Neural cell (in vitro differentiated cells): ENCODE measurements around the gene PQBP1. TPM values are rescaled to one million over a fixed set of nuclear protein-coding genes. Genes with fewer than 3 reads are reported as not detected.

Experiments used
- H2AFZ ChIP-seq: fragments of 200-600, 300-800 bp; sonication (generic), shearing (Covaris generic); 2 replicates; pipeline ENCODE4 v1.6.0; 2014; ENCODE audit warnings: low read depth, mild to moderate bottlenecking, antibody characterized with exemption, low read length, moderate library complexity
- H3F3A ChIP-seq: fragments of 200-600 bp; shearing (Covaris generic); 2 replicates; pipeline ENCODE4 v1.6.1; 2016; ENCODE audit warnings: mild to moderate bottlenecking, moderate library complexity, mixed read lengths, antibody characterized with exemption, low read length; ENCODE audit not compliant: insufficient read depth, poor library complexity, severe bottlenecking
- H3K27ac ChIP-seq: fragments of 200-600, 300-800 bp; sonication (generic), shearing (Covaris generic); 2 replicates; pipeline ENCODE4 v1.5.1; 2014; ENCODE audit warnings: mild to moderate bottlenecking, low read length, moderate library complexity
- H3K27me3 ChIP-seq: fragments of 300-800, 200-600 bp; sonication (generic), shearing (Covaris generic); 2 replicates; pipeline ENCODE4 v1.6.0; 2014; ENCODE audit warnings: mild to moderate bottlenecking, low read depth, low read length, moderate library complexity; ENCODE audit not compliant: insufficient read depth
- H3K36me3 ChIP-seq: fragments of 300-800, 200-600 bp; sonication (generic), shearing (Covaris generic); 2 replicates; pipeline ENCODE4 v1.5.1; 2014; ENCODE audit warnings: mild to moderate bottlenecking, antibody characterized with exemption, low read length, moderate library complexity; ENCODE audit not compliant: insufficient read depth
- H3K4me2 ChIP-seq: fragments of 300-800, 200-600 bp; sonication (generic), shearing (Covaris generic); 2 replicates; pipeline ENCODE4 v1.6.0; 2014; ENCODE audit warnings: mild to moderate bottlenecking, low read length
- H3K4me3 ChIP-seq: fragments of 300-800, 200-600 bp; sonication (generic), shearing (Covaris generic); 2 replicates; pipeline ENCODE4 v1.5.1; 2014; ENCODE audit warnings: mild to moderate bottlenecking, low read length, moderate library complexity
- H3K79me2 ChIP-seq: fragments of 200-600 bp; shearing (Covaris generic); replicated peaks from 2 replicates; pipeline ENCODE4 v1.6.0; 2014; ENCODE audit warnings: mild to moderate bottlenecking, low read length, moderate library complexity; ENCODE audit not compliant: insufficient read depth
- H3K9ac ChIP-seq: fragments of 300-800, 200-600 bp; sonication (generic), shearing (Covaris generic); 2 replicates; pipeline ENCODE4 v1.6.1; 2016; ENCODE audit warnings: mild to moderate bottlenecking, low read length, mixed read lengths
- H3K9me2 ChIP-seq: fragments of 200-600 bp; shearing (Covaris generic); 2 replicates; pipeline ENCODE4 v1.6.1; 2016; ENCODE audit warnings: mild to moderate bottlenecking, low read length, mixed read lengths; ENCODE audit not compliant: insufficient read depth
- H3K9me3 ChIP-seq: fragments of 200-600, 300-800 bp; sonication (generic), shearing (Covaris generic); 2 replicates; pipeline ENCODE4 v1.6.1; 2016; ENCODE audit warnings: mild to moderate bottlenecking, mixed run types, low read length, moderate library complexity, mixed read lengths
- H4K20me1 ChIP-seq: fragments of 200-600 bp; shearing (Covaris generic); 2 replicates; pipeline ENCODE4 v1.6.1; 2016; ENCODE audit warnings: mild to moderate bottlenecking, mixed run types; ENCODE audit not compliant: insufficient read depth
- CTCF ChIP-seq: fragments of 450-650 bp; IDR thresholded peaks from 2 replicates; pipeline ENCODE4 v1.5.1; 2014; ENCODE audit warnings: antibody characterized with exemption, mild to moderate bottlenecking, moderate library complexity; ENCODE audit not compliant: poor library complexity, severe bottlenecking
- EP300 ChIP-seq: fragments of 450-650 bp; conservative IDR thresholded peaks from 2 replicates; pipeline ENCODE4 v1.6.1; 2014; ENCODE audit warnings: antibody characterized with exemption, mild to moderate bottlenecking, moderate library complexity; ENCODE audit not compliant: poor library complexity, severe bottlenecking
- EZH2 ChIP-seq: fragments of 200-600, 300-800 bp; shearing (Covaris generic), sonication (generic); IDR thresholded peaks from 2 replicates; pipeline ENCODE4 v1.6.1; 2014; ENCODE audit warnings: antibody characterized with exemption, low read length, borderline replicate concordance, mild to moderate bottlenecking; ENCODE audit not compliant: insufficient read depth, poor library complexity, severe bottlenecking
- MXI1 ChIP-seq: fragments of 450-650 bp; conservative IDR thresholded peaks from 2 replicates; pipeline ENCODE4 v1.6.1; 2014; ENCODE audit warnings: antibody characterized with exemption, mild to moderate bottlenecking; ENCODE audit not compliant: poor library complexity, severe bottlenecking
- POLR2AphosphoS5 ChIP-seq: IDR thresholded peaks from 2 replicates; pipeline ENCODE4 v1.6.1; 2012
- RAD21 ChIP-seq: fragments of 450-650 bp; conservative IDR thresholded peaks from 2 replicates; pipeline ENCODE4 v1.6.1; 2014; ENCODE audit warnings: antibody characterized with exemption, mild to moderate bottlenecking, moderate library complexity
- SMC3 ChIP-seq: fragments of 450-650 bp; conservative IDR thresholded peaks from 2 replicates; pipeline ENCODE4 v1.6.1; 2014; ENCODE audit warnings: antibody characterized with exemption, mild to moderate bottlenecking, moderate library complexity; ENCODE audit not compliant: poor library complexity
- TAF1 ChIP-seq: IDR thresholded peaks from 2 replicates; pipeline ENCODE4 v1.6.1; 2012; ENCODE audit warnings: low read depth
- polyA plus RNA-seq: library from polyadenylated mRNA; depleted of rRNA; stranded (reverse); fragments of >200 nt; gene quantifications from 2 replicates; pipeline ENCODE4 v1.2.3, GENCODE V29; 2014
- TF ChIP-seq, protein P1 (sequence below): IDR thresholded peaks from 2 replicates; pipeline ENCODE4 v1.6.1; 2012; ENCODE audit warnings: borderline replicate concordance

Gene PQBP1
- polyA plus RNA-seq, 1 donor from 2014 or later = 70.8 TPM

DNA sequence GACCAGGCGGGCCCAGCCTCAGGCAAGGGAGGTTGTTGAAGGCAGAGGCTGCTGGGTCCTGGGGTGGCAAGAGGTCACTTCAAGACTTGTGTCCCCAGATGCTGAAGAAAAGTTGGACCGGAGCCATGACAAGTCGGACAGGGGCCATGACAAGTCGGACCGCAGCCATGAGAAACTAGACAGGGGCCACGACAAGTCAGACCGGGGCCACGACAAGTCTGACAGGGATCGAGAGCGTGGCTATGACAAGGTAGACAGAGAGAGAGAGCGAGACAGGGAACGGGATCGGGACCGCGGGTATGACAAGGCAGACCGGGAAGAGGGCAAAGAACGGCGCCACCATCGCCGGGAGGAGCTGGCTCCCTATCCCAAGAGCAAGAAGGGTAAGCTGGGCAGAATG lies 4.4 kb downstream of the PQBP1 start:
- Histone ChIP-seq H3K27me3 (no peaks in the 10 kb centered on the region), H3K36me3 (no peaks in the 10 kb centered on the region), H3K27ac (no peak overlapping the region), H2AFZ (no peak overlapping the region), H3K9me2 (no peaks in the 10 kb centered on the region), H3K9ac (no peak overlapping the region), H3K9me3 (no peaks in the 10 kb centered on the region), H3K4me3 (no peak overlapping the region), H4K20me1 (no peaks in the 10 kb centered on the region), H3F3A (no peaks in the 10 kb centered on the region), H3K79me2 (no peaks in the 10 kb centered on the region), H3K4me2 (no peak overlapping the region)
- TF ChIP-seq TAF1 = no peak
- no peak for TF ChIP-seq EP300
- TF ChIP-seq SMC3 = no peak
- no peak for TF ChIP-seq RAD21
- no peak for TF ChIP-seq POLR2AphosphoS5
- no peak for TF ChIP-seq MXI1
- TF ChIP-seq CTCF = no peak
- TF ChIP-seq, protein P1, sequence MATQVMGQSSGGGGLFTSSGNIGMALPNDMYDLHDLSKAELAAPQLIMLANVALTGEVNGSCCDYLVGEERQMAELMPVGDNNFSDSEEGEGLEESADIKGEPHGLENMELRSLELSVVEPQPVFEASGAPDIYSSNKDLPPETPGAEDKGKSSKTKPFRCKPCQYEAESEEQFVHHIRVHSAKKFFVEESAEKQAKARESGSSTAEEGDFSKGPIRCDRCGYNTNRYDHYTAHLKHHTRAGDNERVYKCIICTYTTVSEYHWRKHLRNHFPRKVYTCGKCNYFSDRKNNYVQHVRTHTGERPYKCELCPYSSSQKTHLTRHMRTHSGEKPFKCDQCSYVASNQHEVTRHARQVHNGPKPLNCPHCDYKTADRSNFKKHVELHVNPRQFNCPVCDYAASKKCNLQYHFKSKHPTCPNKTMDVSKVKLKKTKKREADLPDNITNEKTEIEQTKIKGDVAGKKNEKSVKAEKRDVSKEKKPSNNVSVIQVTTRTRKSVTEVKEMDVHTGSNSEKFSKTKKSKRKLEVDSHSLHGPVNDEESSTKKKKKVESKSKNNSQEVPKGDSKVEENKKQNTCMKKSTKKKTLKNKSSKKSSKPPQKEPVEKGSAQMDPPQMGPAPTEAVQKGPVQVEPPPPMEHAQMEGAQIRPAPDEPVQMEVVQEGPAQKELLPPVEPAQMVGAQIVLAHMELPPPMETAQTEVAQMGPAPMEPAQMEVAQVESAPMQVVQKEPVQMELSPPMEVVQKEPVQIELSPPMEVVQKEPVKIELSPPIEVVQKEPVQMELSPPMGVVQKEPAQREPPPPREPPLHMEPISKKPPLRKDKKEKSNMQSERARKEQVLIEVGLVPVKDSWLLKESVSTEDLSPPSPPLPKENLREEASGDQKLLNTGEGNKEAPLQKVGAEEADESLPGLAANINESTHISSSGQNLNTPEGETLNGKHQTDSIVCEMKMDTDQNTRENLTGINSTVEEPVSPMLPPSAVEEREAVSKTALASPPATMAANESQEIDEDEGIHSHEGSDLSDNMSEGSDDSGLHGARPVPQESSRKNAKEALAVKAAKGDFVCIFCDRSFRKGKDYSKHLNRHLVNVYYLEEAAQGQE = no peak
- no peak for TF ChIP-seq EZH2

DNA sequence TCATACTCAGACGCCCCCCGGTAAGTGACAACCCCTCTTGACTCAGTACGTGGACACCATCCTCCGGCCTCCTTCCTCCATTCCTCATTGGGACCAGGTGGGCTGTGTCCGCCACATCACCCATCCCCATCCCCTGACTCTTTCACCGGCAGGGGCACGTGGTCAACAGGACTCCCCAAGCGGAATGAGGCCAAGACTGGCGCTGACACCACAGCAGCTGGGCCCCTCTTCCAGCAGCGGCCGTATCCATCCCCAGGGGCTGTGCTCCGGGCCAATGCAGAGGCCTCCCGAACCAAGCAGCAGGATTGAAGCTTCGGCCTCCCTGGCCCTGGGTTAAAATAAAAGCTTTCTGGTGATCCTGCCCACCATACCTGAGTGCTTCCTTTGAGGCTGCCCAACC lies 5.0 kb downstream of the PQBP1 start:
- Histone ChIP-seq H3F3A (no peaks in the 10 kb centered on the region), H3K36me3 (no peaks in the 10 kb centered on the region)

More for the DNA sequence above, 5.0 kb downstream of the PQBP1 start:
- H3K9ac ChIP-seq = no peak overlapping the region
- no peak overlapping the region for H3K4me2 ChIP-seq
- TF ChIP-seq TAF1 = no peak
- no peak for TF ChIP-seq RAD21
- no peak for TF ChIP-seq POLR2AphosphoS5
- no peak for TF ChIP-seq SMC3
- no peak for TF ChIP-seq EZH2
- TF ChIP-seq EP300 = no peak
- TF ChIP-seq, protein P1 = no peak
- H3K9me3 ChIP-seq = no peaks in the 10 kb centered on the region
- H2AFZ ChIP-seq = no peak overlapping the region
- no peak overlapping the region for H3K4me3 ChIP-seq
- H3K9me2 ChIP-seq = no peaks in the 10 kb centered on the region
- H3K27ac ChIP-seq = no peak overlapping the region
- no peaks in the 10 kb centered on the region for H4K20me1 ChIP-seq
- H3K79me2 ChIP-seq = no peaks in the 10 kb centered on the region
- no peaks in the 10 kb centered on the region for H3K27me3 ChIP-seq
